ENCODE measurements around the gene PALD1. TPM values are rescaled to one million over a fixed set of nuclear protein-coding genes. Genes with fewer than 3 reads are reported as not detected.

PALD1 gene
- total RNA-seq, 1 experiment from 2014 or later = 33.1 TPM

DNA sequence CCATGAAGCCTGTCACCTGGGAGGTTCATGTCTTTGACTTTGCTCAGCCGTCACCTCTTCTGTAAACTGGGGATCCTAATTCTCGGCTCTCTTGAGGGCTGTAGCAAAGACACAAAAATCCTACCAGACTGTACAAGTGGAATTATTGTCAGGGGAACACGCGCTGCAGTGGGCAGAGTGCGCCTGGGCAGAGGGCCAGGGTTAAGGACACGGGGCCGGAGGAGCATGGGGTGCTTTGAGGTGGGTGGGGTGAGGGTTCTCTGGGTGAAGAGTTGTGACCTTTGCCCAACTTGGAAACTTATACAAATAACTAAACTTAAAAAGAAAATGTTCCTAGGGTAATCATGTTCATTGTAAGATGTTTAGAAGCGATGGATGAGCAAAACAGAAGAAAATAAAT is 36.0 kb downstream of the PALD1 start:
- DNase-seq (ENCODE audit: low read depth, low spot score) (no peak), ATAC-seq (no peak)
- BruUV-seq (replicated peaks) = no TSS peak
- peaks cover 20 to 45% of the 10 kb centered on the region in 2 experiments; a peak in 3 of 4 replicates for H3K4me1 ChIP-seq (ENCODE audit: control insufficient read depth in 1 of 2, insufficient read depth in 2 of 2, low read length in 2 of 2)
- H3K27ac ChIP-seq (ENCODE audit: low read depth, low read length) = no peak overlapping the region
- POLR2A ChIA-PET = no interaction called here
- RAD21 ChIA-PET (ENCODE audit: low non-redundant PET in 1 of 2, low total read pairs in 2 of 2, uncharacterized antibody in 2 of 2, unreplicated experiment in 2 of 2) = no interaction called here
- H4K20me1 ChIP-seq (ENCODE audit: insufficient read depth) = no peaks in the 10 kb centered on the region; the same call in 1 of the 2 replicates
- no peaks in the 10 kb centered on the region for H3K9me2 ChIP-seq (ENCODE audit: insufficient read depth)
- no peaks in the 10 kb centered on the region for H3K9me3 ChIP-seq (ENCODE audit: control insufficient read depth in 1 of 2, insufficient read depth in 1 of 2, low read depth in 1 of 2, low read length in 2 of 2)
- H3K79me2 ChIP-seq (ENCODE audit: insufficient read depth, low read length) = peaks cover 49% of the 10 kb centered on the region; the same call in 1 of the 2 replicates
- no peak overlapping the region for H3K4me3 ChIP-seq (replicated peaks in 1 of 2; ENCODE audit: low read depth in 1 of 2, low read length in 2 of 2)
- TF ChIP-seq POLR2AphosphoS5 (IDR thresholded peaks at IDR 0.05; ENCODE audit: low read depth, low read length) = no peak
- no peak for TF ChIP-seq EZH2phosphoT487 (IDR thresholded peaks at IDR 0.05; ENCODE audit: borderline replicate concordance)
- TF ChIP-seq, protein P1, sequence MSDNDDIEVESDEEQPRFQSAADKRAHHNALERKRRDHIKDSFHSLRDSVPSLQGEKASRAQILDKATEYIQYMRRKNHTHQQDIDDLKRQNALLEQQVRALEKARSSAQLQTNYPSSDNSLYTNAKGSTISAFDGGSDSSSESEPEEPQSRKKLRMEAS (IDR thresholded peaks at IDR 0.05) = no peak
- no peak for TF ChIP-seq CEBPB (IDR thresholded peaks at IDR 0.05; ENCODE audit: low read depth)
- TF ChIP-seq, protein P2, sequence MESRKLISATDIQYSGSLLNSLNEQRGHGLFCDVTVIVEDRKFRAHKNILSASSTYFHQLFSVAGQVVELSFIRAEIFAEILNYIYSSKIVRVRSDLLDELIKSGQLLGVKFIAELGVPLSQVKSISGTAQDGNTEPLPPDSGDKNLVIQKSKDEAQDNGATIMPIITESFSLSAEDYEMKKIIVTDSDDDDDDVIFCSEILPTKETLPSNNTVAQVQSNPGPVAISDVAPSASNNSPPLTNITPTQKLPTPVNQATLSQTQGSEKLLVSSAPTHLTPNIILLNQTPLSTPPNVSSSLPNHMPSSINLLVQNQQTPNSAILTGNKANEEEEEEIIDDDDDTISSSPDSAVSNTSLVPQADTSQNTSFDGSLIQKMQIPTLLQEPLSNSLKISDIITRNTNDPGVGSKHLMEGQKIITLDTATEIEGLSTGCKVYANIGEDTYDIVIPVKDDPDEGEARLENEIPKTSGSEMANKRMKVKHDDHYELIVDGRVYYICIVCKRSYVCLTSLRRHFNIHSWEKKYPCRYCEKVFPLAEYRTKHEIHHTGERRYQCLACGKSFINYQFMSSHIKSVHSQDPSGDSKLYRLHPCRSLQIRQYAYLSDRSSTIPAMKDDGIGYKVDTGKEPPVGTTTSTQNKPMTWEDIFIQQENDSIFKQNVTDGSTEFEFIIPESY (IDR thresholded peaks at IDR 0.05; ENCODE audit: extremely low read depth, insufficient replicate concordance, low read length) = no peak
- H3K36me3 ChIP-seq (ENCODE audit: control insufficient read depth in 1 of 2, insufficient read depth in 2 of 2, low read length in 2 of 2) = no peaks in the 10 kb centered on the region
- intact Hi-C loops (cut with micrococcal nuclease) = no loop called here
- no peak overlapping the region for H2AFZ ChIP-seq (ENCODE audit: low read depth, low read length, poor library complexity, severe bottlenecking)
- H3K9ac ChIP-seq (ENCODE audit: low read length) = no peak overlapping the region
- H3K27me3 ChIP-seq (ENCODE audit: insufficient read depth, low read length) = no peaks in the 10 kb centered on the region
- CTCF ChIA-PET = no interaction called here
- no peak overlapping the region for H3K4me2 ChIP-seq (ENCODE audit: low read length)

DNA sequence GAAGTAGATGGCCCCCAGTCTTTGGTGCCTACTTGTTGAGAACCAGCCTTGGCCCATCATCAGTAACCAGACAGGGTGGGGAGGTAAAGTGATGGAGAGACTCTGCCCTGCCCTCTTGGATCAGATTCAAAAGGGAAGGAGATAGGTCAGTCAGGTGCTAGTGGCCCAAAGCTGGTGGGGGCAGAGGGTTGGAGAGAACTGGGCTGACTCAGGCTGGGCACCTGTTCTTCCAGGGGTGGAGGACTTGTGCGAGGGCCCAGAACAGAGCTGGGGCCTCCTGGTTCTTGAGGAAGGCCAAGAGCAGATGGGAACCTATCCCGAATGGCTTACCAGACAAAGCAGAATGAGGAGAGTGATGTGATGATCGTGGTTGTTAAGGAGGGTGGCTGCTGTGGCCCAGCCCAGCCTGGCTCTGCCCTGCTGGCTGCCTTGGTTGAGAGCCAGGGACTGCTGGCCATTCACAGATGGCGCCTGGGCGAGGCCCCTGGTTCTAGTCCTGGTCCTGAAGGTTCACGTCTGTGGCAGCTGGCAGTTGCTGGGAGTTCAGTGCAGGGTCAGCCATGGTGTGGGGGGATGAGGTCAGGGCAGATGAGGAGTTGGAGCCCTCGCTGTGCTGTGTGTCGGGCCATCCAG is 36.6 kb downstream of the PALD1 start:
- BruUV-seq (replicated peaks) = no TSS peak
- Histone ChIP-seq H3K4me3 (replicated peaks in 1 of 2; ENCODE audit: low read depth in 1 of 2, low read length in 2 of 2) (no peak overlapping the region), H3K4me2 (ENCODE audit: low read length) (no peak overlapping the region), H3K79me2 (ENCODE audit: insufficient read depth, low read length) (peaks cover 48% of the 10 kb centered on the region; the same call in 1 of the 2 replicates), H3K27me3 (ENCODE audit: insufficient read depth, low read length) (no peaks in the 10 kb centered on the region), H3K36me3 (ENCODE audit: control insufficient read depth in 1 of 2, insufficient read depth in 2 of 2, low read length in 2 of 2) (no peaks in the 10 kb centered on the region), H3K9ac (ENCODE audit: low read length) (no peak overlapping the region), H3K9me3 (ENCODE audit: control insufficient read depth in 1 of 2, insufficient read depth in 1 of 2, low read depth in 1 of 2, low read length in 2 of 2) (no peaks in the 10 kb centered on the region), H3K4me1 (ENCODE audit: control insufficient read depth in 1 of 2, insufficient read depth in 2 of 2, low read length in 2 of 2) (peaks cover 20 to 45% of the 10 kb centered on the region in 2 experiments; a peak in 3 of 4 replicates), H3K27ac (ENCODE audit: low read depth, low read length) (no peak overlapping the region), H2AFZ (ENCODE audit: low read depth, low read length, poor library complexity, severe bottlenecking) (no peak overlapping the region), H3K9me2 (ENCODE audit: insufficient read depth) (no peaks in the 10 kb centered on the region), H4K20me1 (ENCODE audit: insufficient read depth) (no peaks in the 10 kb centered on the region; the same call in 1 of the 2 replicates)
- no peak for DNase-seq (ENCODE audit: low read depth, low spot score)
- ChIA-PET RAD21 (ENCODE audit: low non-redundant PET in 1 of 2, low total read pairs in 2 of 2, uncharacterized antibody in 2 of 2, unreplicated experiment in 2 of 2) (no interaction called here), POLR2A (no interaction called here), CTCF (no interaction called here)
- intact Hi-C loops (cut with micrococcal nuclease) = no loop called here
- ATAC-seq = 0 out of 2 replicates have a peak, but pooled peaks have one; percentile 35
- TF ChIP-seq, protein P3, sequence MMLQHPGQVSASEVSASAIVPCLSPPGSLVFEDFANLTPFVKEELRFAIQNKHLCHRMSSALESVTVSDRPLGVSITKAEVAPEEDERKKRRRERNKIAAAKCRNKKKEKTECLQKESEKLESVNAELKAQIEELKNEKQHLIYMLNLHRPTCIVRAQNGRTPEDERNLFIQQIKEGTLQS (IDR thresholded peaks at IDR 0.05) = no peak
- no peak for TF ChIP-seq EZH2phosphoT487 (IDR thresholded peaks at IDR 0.05; ENCODE audit: borderline replicate concordance)
- TF ChIP-seq EGR1 (IDR thresholded peaks at IDR 0.05; ENCODE audit: low read depth) = no peak
- TF ChIP-seq JUND (IDR thresholded peaks at IDR 0.05) = no peak
- no peak for TF ChIP-seq CBX3 (IDR thresholded peaks at IDR 0.05; ENCODE audit: low read depth)
- TF ChIP-seq ELF1 (IDR thresholded peaks at IDR 0.05; ENCODE audit: borderline replicate concordance, low read depth) = no peak
- no peak for TF ChIP-seq CEBPB (IDR thresholded peaks at IDR 0.05; ENCODE audit: low read depth)
- TF ChIP-seq, protein P2 (IDR thresholded peaks at IDR 0.05; ENCODE audit: extremely low read depth, insufficient replicate concordance, low read length) = no peak
- no peak for TF ChIP-seq SRF (IDR thresholded peaks at IDR 0.05; ENCODE audit: low read depth)
- no peak for TF ChIP-seq ZFX (IDR thresholded peaks at IDR 0.05)
- TF ChIP-seq POLR2A (IDR thresholded peaks at IDR 0.05; ENCODE audit: borderline replicate concordance, extremely low read depth, insufficient read depth, insufficient read length) = no peak
- no peak for TF ChIP-seq EZH2 (IDR thresholded peaks at IDR 0.05)
- no peak for TF ChIP-seq YY1 (IDR thresholded peaks at IDR 0.05; ENCODE audit: extremely low read depth, insufficient replicate concordance, low read depth, low read length)
- no peak for TF ChIP-seq FOSL1 (IDR thresholded peaks at IDR 0.05; ENCODE audit: low read depth)
- no peak for TF ChIP-seq TCF7L2 (IDR thresholded peaks at IDR 0.05; ENCODE audit: borderline replicate concordance, extremely low read depth, insufficient read depth, insufficient read length)

All from HCT116 (cell line).